PC-9 (cell line): ENCODE data around the gene RNF8.

Experiments used
- EZH2 ChIP-seq: fragments of 200-600 bp; sonication (generic); IDR thresholded peaks from 2 replicates; pipeline ENCODE4 v1.8.0; 2017; ENCODE audit warnings: antibody characterized with exemption, low read depth
- TF ChIP-seq, protein P1 (sequence below): fragments of 200-600 bp; sonication (generic); conservative IDR thresholded peaks from 2 replicates; pipeline ENCODE4 v1.6.1; 2017; ENCODE audit warnings: mixed run types, antibody characterized with exemption, mild to moderate bottlenecking, moderate library complexity

DNA sequence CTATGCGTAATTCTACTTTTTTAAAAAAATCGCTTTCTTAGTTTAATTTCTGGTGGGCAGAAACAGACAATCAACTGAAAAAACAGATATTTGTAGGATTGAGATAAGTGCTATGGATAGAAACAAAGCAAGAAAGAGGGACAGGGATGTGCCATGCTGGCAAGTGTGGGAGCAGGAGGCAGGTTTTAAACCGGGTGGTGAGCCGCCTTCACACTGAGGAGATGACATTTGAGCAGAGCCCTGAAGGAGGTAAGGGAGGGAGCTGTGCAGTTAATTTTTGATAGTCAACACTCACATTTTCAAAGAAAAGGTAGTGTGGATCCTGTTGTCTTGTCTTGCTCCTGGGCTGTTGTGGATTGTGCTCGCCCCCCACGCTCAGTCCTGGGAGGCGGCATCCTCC is 49.0 kb upstream of the RNF8 start:
- TF ChIP-seq, protein P1, sequence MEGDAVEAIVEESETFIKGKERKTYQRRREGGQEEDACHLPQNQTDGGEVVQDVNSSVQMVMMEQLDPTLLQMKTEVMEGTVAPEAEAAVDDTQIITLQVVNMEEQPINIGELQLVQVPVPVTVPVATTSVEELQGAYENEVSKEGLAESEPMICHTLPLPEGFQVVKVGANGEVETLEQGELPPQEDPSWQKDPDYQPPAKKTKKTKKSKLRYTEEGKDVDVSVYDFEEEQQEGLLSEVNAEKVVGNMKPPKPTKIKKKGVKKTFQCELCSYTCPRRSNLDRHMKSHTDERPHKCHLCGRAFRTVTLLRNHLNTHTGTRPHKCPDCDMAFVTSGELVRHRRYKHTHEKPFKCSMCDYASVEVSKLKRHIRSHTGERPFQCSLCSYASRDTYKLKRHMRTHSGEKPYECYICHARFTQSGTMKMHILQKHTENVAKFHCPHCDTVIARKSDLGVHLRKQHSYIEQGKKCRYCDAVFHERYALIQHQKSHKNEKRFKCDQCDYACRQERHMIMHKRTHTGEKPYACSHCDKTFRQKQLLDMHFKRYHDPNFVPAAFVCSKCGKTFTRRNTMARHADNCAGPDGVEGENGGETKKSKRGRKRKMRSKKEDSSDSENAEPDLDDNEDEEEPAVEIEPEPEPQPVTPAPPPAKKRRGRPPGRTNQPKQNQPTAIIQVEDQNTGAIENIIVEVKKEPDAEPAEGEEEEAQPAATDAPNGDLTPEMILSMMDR: no peak
- no peak for TF ChIP-seq EZH2
